Measurements from ENCODE around the gene ST8SIA5. TPM values are rescaled to one million over a fixed set of nuclear protein-coding genes. Genes with fewer than 3 reads are reported as not detected.

Gene ST8SIA5, protein sequence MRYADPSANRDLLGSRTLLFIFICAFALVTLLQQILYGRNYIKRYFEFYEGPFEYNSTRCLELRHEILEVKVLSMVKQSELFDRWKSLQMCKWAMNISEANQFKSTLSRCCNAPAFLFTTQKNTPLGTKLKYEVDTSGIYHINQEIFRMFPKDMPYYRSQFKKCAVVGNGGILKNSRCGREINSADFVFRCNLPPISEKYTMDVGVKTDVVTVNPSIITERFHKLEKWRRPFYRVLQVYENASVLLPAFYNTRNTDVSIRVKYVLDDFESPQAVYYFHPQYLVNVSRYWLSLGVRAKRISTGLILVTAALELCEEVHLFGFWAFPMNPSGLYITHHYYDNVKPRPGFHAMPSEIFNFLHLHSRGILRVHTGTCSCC
- 0.10 TPM in 1 of 2 replicates, not detected in the other for total RNA-seq

DNA sequence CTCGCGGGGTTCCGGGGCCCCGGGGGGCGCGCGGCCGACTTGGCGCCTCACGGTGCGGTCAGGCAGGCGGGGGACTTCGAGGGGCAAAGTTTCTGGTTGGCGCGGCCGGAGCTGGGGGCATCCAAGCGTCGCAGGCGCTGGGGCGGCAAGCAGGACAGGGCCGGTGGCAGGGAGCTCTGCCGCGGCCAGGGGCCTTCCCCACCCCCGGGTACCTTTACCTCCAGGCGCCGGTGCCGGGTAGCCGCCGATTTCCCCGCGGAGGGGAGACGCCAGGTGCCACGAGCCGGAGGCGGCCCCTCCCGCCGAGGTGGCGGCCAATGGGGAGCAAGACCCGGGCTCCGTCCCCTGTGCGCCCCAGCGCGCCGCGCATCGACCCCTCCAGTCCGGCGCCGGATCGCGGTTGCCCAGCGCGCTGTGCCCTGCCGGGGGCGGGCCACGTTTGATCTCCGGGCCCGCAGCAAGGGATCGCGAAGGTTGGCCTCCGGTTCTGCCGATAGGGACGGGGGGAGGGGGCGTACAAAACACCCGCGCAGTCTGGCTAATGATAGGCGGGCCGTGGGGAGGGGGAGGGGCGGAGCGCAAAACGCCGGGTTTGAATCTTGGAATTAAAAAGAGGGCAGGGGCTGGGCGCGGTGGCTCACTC, at the start of gene ST8SIA5:
Gene ST8SIA5 (minus strand): TSS at position 495 of the 643 bp plus-strand sequence. CDS start 545 bp downstream, outside the sequence.

DNA sequence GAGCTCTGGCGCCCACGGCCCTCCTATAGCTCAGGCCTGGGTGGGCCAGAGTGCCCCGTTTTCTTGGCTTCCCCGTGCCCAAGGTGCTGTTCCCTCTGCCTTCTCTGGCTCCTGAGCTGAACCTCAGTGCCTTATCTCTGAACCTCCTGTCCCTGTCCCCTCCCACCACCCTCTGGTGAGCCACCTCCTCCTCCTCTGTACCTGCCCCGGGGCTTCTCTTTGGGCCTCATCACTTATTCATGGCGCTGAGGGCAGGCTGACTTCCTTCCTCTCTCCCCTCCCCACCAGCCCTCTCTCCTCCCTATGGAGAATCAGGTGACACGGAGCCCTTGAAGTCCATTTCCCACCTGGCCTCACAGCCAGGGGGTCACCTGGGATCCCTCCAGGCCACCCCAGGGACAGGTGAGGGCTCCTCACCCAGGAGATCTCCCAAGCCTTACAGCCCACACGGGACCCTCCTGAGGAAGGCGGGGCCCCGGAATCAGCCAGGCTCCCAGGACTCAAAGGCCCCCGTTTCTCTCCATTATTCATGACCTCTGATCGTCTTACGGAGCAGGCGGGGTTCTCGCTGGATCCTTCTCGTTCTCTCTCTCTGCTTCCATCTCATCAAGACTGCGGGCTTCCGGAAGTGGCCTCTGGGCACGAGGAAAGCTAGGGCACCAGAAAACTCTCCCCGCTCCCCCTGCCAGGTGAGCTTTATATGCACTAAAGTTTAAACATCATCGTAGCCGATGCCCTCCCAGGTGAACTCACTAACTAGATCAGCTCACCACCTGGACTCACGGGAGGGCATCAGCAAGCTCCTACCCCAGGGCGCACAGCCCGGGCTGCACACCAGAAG, 99.5 kb downstream of the ST8SIA5 start, which contains the start of gene LOXHD1:
Gene LOXHD1 (minus strand): TSS at position 106 of the 841 bp plus-strand sequence. CDS start 187 bp downstream, outside the sequence.

Small RNA genes within 50 kb of the gene (small RNA-seq; reads per million reads assigned to genes)
- not detected for gene AC090311.1

Other genes starting within 250 kb of the ST8SIA5 start
- gene LOXHD1, start 99.8 kb downstream of the ST8SIA5 start, total RNA-seq: not detected in 2 replicates
- 21.9 and 33.1 TPM in 2 replicates for gene PIAS2, start 160.5 kb upstream of the ST8SIA5 start, total RNA-seq
- 0.86 and 0.98 TPM in 2 replicates for gene KATNAL2, start 160.5 kb upstream of the ST8SIA5 start, total RNA-seq

Data from vein endothelial cell (primary cell).